ENCODE measurements around the gene YTHDC2. TPM values are rescaled to one million over a fixed set of nuclear protein-coding genes. Genes with fewer than 3 reads are reported as not detected.

YTHDC2 gene
- polyA plus RNA-seq, 4 donors: 8.1 to 25.8 (median 9.6) TPM

GRCh38 chr5:113552620-113553019 is 39.1 kb downstream of the YTHDC2 start:
- H3K27me3 ChIP-seq (ENCODE audit: control insufficient read depth in 3 of 3, insufficient read depth in 3 of 3, low read length in 3 of 3): no peaks in the 10 kb centered on the region
- no peaks in the 10 kb centered on the region for H3K9me3 ChIP-seq (ENCODE audit: control insufficient read depth in 2 of 2, insufficient read depth in 1 of 2, low read depth in 1 of 2, low read length in 1 of 2)
- FAIRE-seq: no peak
- peaks cover 0 to 6% (median 2%) of the 10 kb centered on the region in 3 donors for H3K36me3 ChIP-seq (ENCODE audit: control insufficient read depth in 3 of 3, insufficient read depth in 2 of 3, low read depth in 1 of 3, low read length in 3 of 3)
- no peaks in the 10 kb centered on the region for H3K4me1 ChIP-seq (ENCODE audit: control insufficient read depth in 3 of 3, insufficient read depth in 2 of 3, low read depth in 1 of 3, low read length in 2 of 3)
- no peak overlapping the region for H3K27ac ChIP-seq (ENCODE audit: low read depth in 1 of 3, low read length in 2 of 3)
- DNase-seq: no peak
- H3K4me3 ChIP-seq (ENCODE audit: low read depth in 1 of 3, low read length in 3 of 3): no peak overlapping the region

GRCh38 chr5:113562828-113563400 is 49.4 kb downstream of the YTHDC2 start:
- DNase-seq (no peak), FAIRE-seq (no peak)
- Histone ChIP-seq H3K9me3 (ENCODE audit: control insufficient read depth in 2 of 2, insufficient read depth in 1 of 2, low read depth in 1 of 2, low read length in 1 of 2) (no peaks in the 10 kb centered on the region), H3K4me3 (ENCODE audit: low read depth in 1 of 3, low read length in 3 of 3) (no peak overlapping the region), H3K27me3 (ENCODE audit: control insufficient read depth in 3 of 3, insufficient read depth in 3 of 3, low read length in 3 of 3) (no peaks in the 10 kb centered on the region), H3K4me1 (ENCODE audit: control insufficient read depth in 3 of 3, insufficient read depth in 2 of 3, low read depth in 1 of 3, low read length in 2 of 3) (no peaks in the 10 kb centered on the region), H3K27ac (ENCODE audit: low read depth in 1 of 3, low read length in 2 of 3) (no peak overlapping the region), H3K36me3 (ENCODE audit: control insufficient read depth in 3 of 3, insufficient read depth in 2 of 3, low read depth in 1 of 3, low read length in 3 of 3) (peaks cover 0 to 11% (median 4%) of the 10 kb centered on the region in 3 donors)
- 96 to 97% (median 97%) methylated on average over 3 of the region's 3 CpGs for WGBS, 3 donors

- DNase-seq (no peak), FAIRE-seq (no peak)
- Histone ChIP-seq H3K27ac (ENCODE audit: low read depth in 1 of 3, low read length in 2 of 3) (no peak overlapping the region), H3K36me3 (ENCODE audit: control insufficient read depth in 3 of 3, insufficient read depth in 2 of 3, low read depth in 1 of 3, low read length in 3 of 3) (peaks cover 6 to 12% (median 8%) of the 10 kb centered on the region in 3 donors), H3K4me1 (ENCODE audit: control insufficient read depth in 3 of 3, insufficient read depth in 2 of 3, low read depth in 1 of 3, low read length in 2 of 3) (no peaks in the 10 kb centered on the region), H3K4me3 (ENCODE audit: low read depth in 1 of 3, low read length in 3 of 3) (no peak overlapping the region), H3K27me3 (ENCODE audit: control insufficient read depth in 3 of 3, insufficient read depth in 3 of 3, low read length in 3 of 3) (no peaks in the 10 kb centered on the region), H3K9me3 (ENCODE audit: control insufficient read depth in 2 of 2, insufficient read depth in 1 of 2, low read depth in 1 of 2, low read length in 1 of 2) (peaks cover 0 to 6% of the 10 kb centered on the region in 2 donors)
- 94 to 96% (median 96%) methylated on average over 5 of the region's 5 CpGs for WGBS, 3 donors
Measured at GRCh38 chr5:113569396-113569795, 55.9 kb downstream of the YTHDC2 start.

- H3K27me3 ChIP-seq (ENCODE audit: control insufficient read depth in 3 of 3, insufficient read depth in 3 of 3, low read length in 3 of 3): no peaks in the 10 kb centered on the region
- H3K4me1 ChIP-seq (ENCODE audit: control insufficient read depth in 3 of 3, insufficient read depth in 2 of 3, low read depth in 1 of 3, low read length in 2 of 3): no peaks in the 10 kb centered on the region
- DNase-seq: no peak
- WGBS, 3 donors: 96 to 98% (median 98%) methylated on average over 2 of the region's 2 CpGs
- H3K27ac ChIP-seq (ENCODE audit: low read depth in 1 of 3, low read length in 2 of 3): no peak overlapping the region
- H3K36me3 ChIP-seq (ENCODE audit: control insufficient read depth in 3 of 3, insufficient read depth in 2 of 3, low read depth in 1 of 3, low read length in 3 of 3): peaks cover 5 to 21% (median 6%) of the 10 kb centered on the region in 3 donors
- peaks cover 0 to 6% of the 10 kb centered on the region in 2 donors for H3K9me3 ChIP-seq (ENCODE audit: control insufficient read depth in 2 of 2, insufficient read depth in 1 of 2, low read depth in 1 of 2, low read length in 1 of 2)
- H3K4me3 ChIP-seq (ENCODE audit: low read depth in 1 of 3, low read length in 3 of 3): no peak overlapping the region
- no peak for FAIRE-seq
Measured at GRCh38 chr5:113572716-113573115, 59.2 kb downstream of the YTHDC2 start.

GRCh38 chr5:113574417-113574816 is 60.9 kb downstream of the YTHDC2 start:
- WGBS, 3 donors: 60 to 97% (median 82%) methylated on average over 2 of the region's 2 CpGs
- H3K27ac ChIP-seq (ENCODE audit: low read depth in 1 of 3, low read length in 2 of 3): no peak overlapping the region
- peaks cover 0 to 4% of the 10 kb centered on the region in 2 donors for H3K9me3 ChIP-seq (ENCODE audit: control insufficient read depth in 2 of 2, insufficient read depth in 1 of 2, low read depth in 1 of 2, low read length in 1 of 2)
- DNase-seq: no peak
- FAIRE-seq: no peak
- no peaks in the 10 kb centered on the region for H3K4me1 ChIP-seq (ENCODE audit: control insufficient read depth in 3 of 3, insufficient read depth in 2 of 3, low read depth in 1 of 3, low read length in 2 of 3)
- H3K4me3 ChIP-seq (ENCODE audit: low read depth in 1 of 3, low read length in 3 of 3): no peak overlapping the region
- peaks cover 4 to 21% (median 4%) of the 10 kb centered on the region in 3 donors for H3K36me3 ChIP-seq (ENCODE audit: control insufficient read depth in 3 of 3, insufficient read depth in 2 of 3, low read depth in 1 of 3, low read length in 3 of 3)
- no peaks in the 10 kb centered on the region for H3K27me3 ChIP-seq (ENCODE audit: control insufficient read depth in 3 of 3, insufficient read depth in 3 of 3, low read length in 3 of 3)

- H3K27me3 ChIP-seq (ENCODE audit: control insufficient read depth in 3 of 3, insufficient read depth in 3 of 3, low read length in 3 of 3): no peaks in the 10 kb centered on the region
- FAIRE-seq (no peak), DNase-seq (no peak)
- peaks cover 0 to 4% of the 10 kb centered on the region in 2 donors for H3K9me3 ChIP-seq (ENCODE audit: control insufficient read depth in 2 of 2, insufficient read depth in 1 of 2, low read depth in 1 of 2, low read length in 1 of 2)
- WGBS, 3 donors: 85 to 96% (median 95%) methylated on average over 4 of the region's 4 CpGs
- H3K27ac ChIP-seq (ENCODE audit: low read depth in 1 of 3, low read length in 2 of 3): no peak overlapping the region
- H3K4me1 ChIP-seq (ENCODE audit: control insufficient read depth in 3 of 3, insufficient read depth in 2 of 3, low read depth in 1 of 3, low read length in 2 of 3): no peaks in the 10 kb centered on the region
- peaks cover 2 to 22% (median 9%) of the 10 kb centered on the region in 3 donors for H3K36me3 ChIP-seq (ENCODE audit: control insufficient read depth in 3 of 3, insufficient read depth in 2 of 3, low read depth in 1 of 3, low read length in 3 of 3)
- no peak overlapping the region for H3K4me3 ChIP-seq (ENCODE audit: low read depth in 1 of 3, low read length in 3 of 3)
Measured at GRCh38 chr5:113575074-113575473, 61.6 kb downstream of the YTHDC2 start.

GRCh38 chr5:113578091-113578490 is 64.6 kb downstream of the YTHDC2 start:
- no peak for DNase-seq
- Histone ChIP-seq H3K36me3 (ENCODE audit: control insufficient read depth in 3 of 3, insufficient read depth in 2 of 3, low read depth in 1 of 3, low read length in 3 of 3) (peaks cover 0 to 17% (median 12%) of the 10 kb centered on the region in 3 donors), H3K4me1 (ENCODE audit: control insufficient read depth in 3 of 3, insufficient read depth in 2 of 3, low read depth in 1 of 3, low read length in 2 of 3) (no peaks in the 10 kb centered on the region), H3K4me3 (ENCODE audit: low read depth in 1 of 3, low read length in 3 of 3) (no peak overlapping the region), H3K27me3 (ENCODE audit: control insufficient read depth in 3 of 3, insufficient read depth in 3 of 3, low read length in 3 of 3) (no peaks in the 10 kb centered on the region), H3K27ac (ENCODE audit: low read depth in 1 of 3, low read length in 2 of 3) (no peak overlapping the region), H3K9me3 (ENCODE audit: control insufficient read depth in 2 of 2, insufficient read depth in 1 of 2, low read depth in 1 of 2, low read length in 1 of 2) (peaks cover 0 to under 1% of the 10 kb centered on the region in 2 donors)
- 66 to 94% (median 89%) methylated on average over 2 of the region's 2 CpGs for WGBS, 3 donors
- FAIRE-seq: no peak

GRCh38 chr5:113581388-113581787 is 67.9 kb downstream of the YTHDC2 start:
- H3K36me3 ChIP-seq (ENCODE audit: control insufficient read depth in 3 of 3, insufficient read depth in 2 of 3, low read depth in 1 of 3, low read length in 3 of 3): peaks cover 2 to 12% (median 9%) of the 10 kb centered on the region in 3 donors
- H3K4me1 ChIP-seq (ENCODE audit: control insufficient read depth in 3 of 3, insufficient read depth in 2 of 3, low read depth in 1 of 3, low read length in 2 of 3): no peaks in the 10 kb centered on the region
- DNase-seq (no peak), FAIRE-seq (no peak)
- WGBS, 3 donors: 71 to 97% (median 79%) methylated on average over 2 of the region's 2 CpGs
- no peak overlapping the region for H3K4me3 ChIP-seq (ENCODE audit: low read depth in 1 of 3, low read length in 3 of 3)
- no peaks in the 10 kb centered on the region for H3K9me3 ChIP-seq (ENCODE audit: control insufficient read depth in 2 of 2, insufficient read depth in 1 of 2, low read depth in 1 of 2, low read length in 1 of 2)
- no peaks in the 10 kb centered on the region for H3K27me3 ChIP-seq (ENCODE audit: control insufficient read depth in 3 of 3, insufficient read depth in 3 of 3, low read length in 3 of 3)
- H3K27ac ChIP-seq (ENCODE audit: low read depth in 1 of 3, low read length in 2 of 3): no peak overlapping the region

- no peaks in the 10 kb centered on the region for H3K4me1 ChIP-seq (ENCODE audit: control insufficient read depth in 3 of 3, insufficient read depth in 2 of 3, low read depth in 1 of 3, low read length in 2 of 3)
- H3K9me3 ChIP-seq (ENCODE audit: control insufficient read depth in 2 of 2, insufficient read depth in 1 of 2, low read depth in 1 of 2, low read length in 1 of 2): no peaks in the 10 kb centered on the region
- no peak overlapping the region for H3K27ac ChIP-seq (ENCODE audit: low read depth in 1 of 3, low read length in 2 of 3)
- no peaks in the 10 kb centered on the region for H3K27me3 ChIP-seq (ENCODE audit: control insufficient read depth in 3 of 3, insufficient read depth in 3 of 3, low read length in 3 of 3)
- peaks cover 0 to 4% (median 2%) of the 10 kb centered on the region in 3 donors for H3K36me3 ChIP-seq (ENCODE audit: control insufficient read depth in 3 of 3, insufficient read depth in 2 of 3, low read depth in 1 of 3, low read length in 3 of 3)
- no peak overlapping the region for H3K4me3 ChIP-seq (ENCODE audit: low read depth in 1 of 3, low read length in 3 of 3)
- no peak for FAIRE-seq
- DNase-seq: no peak
- WGBS, 3 donors: 77 to 92% (median 80%) methylated on average over 2 of the region's 2 CpGs
Measured at GRCh38 chr5:113598150-113598549, 84.7 kb downstream of the YTHDC2 start.
